OCI-LY7 (cell line): Measurements from ENCODE around the gene ARHGAP33. TPM values are rescaled to one million over a fixed set of nuclear protein-coding genes. Genes with fewer than 3 reads are reported as not detected.
A peak's percentile ranks its signal among the peaks of the same experiment; 100 is the strongest.

ENCODE experiments used
- BruUV-seq: library from RNA; stranded (reverse); fragments of 400-500 nt; replicated peaks from 2 replicates; lab custom pipeline; 2021; lab: Mats Ljungman, UMichigan
- CTCF ChIA-PET: fragments of 300-600 bp; sonication (Branson Sonifier 250); formaldehyde crosslinking; loops from one replicate; lab custom pipeline; 2022; ENCODE audit warnings: antibody characterized with exemption; ENCODE audit not compliant: unreplicated experiment; lab: Charles Lee
- POLR2A ChIA-PET: fragments of 300-600 bp; sonication (Branson Sonifier 250); formaldehyde crosslinking; loops from one replicate; lab custom pipeline; 2022; ENCODE audit warnings: antibody characterized with exemption; lab: Charles Lee
- DNase-seq: peaks from one replicate; pipeline ENCODE4 v3.0.0-alpha.2; 2015; ENCODE audit warnings: low spot score
- H2AFZ ChIP-seq: fragments of 200-600 bp; sonication (generic), shearing (Covaris generic); 2 replicates; pipeline ENCODE4 v1.6.1; 2014; ENCODE audit warnings: mild to moderate bottlenecking, antibody characterized with exemption, low read length, moderate library complexity
- H3K27ac ChIP-seq: fragments of 200-600 bp; sonication (generic); 2 replicates; pipeline ENCODE4 v1.5.1; 2014; ENCODE audit warnings: mixed run types, low read depth, mild to moderate bottlenecking, moderate library complexity, low read length, inconsistent platforms; ENCODE audit not compliant: poor library complexity, severe bottlenecking
- H3K36me3 ChIP-seq: fragments of 200-600 bp; sonication (generic); 2 replicates; pipeline ENCODE4 v1.6.1; 2014; ENCODE audit warnings: mild to moderate bottlenecking, antibody characterized with exemption, low read length, moderate library complexity, mixed read lengths; ENCODE audit not compliant: insufficient read depth
- H3K4me1 ChIP-seq: fragments of 200-600 bp; sonication (generic); 2 replicates; pipeline ENCODE4 v1.5.1; 2014; ENCODE audit warnings: mild to moderate bottlenecking, low read length; ENCODE audit not compliant: insufficient read depth, poor library complexity, severe bottlenecking
- H3K4me2 ChIP-seq: fragments of 200-600 bp; sonication (generic); 2 replicates; pipeline ENCODE4 v1.6.1; 2014; ENCODE audit warnings: mild to moderate bottlenecking, low read length
- H3K4me3 ChIP-seq: fragments of 200-600 bp; sonication (generic); 2 replicates; pipeline ENCODE4 v1.5.1; 2014; ENCODE audit warnings: mild to moderate bottlenecking, low read depth, low read length; ENCODE audit not compliant: poor library complexity, severe bottlenecking
- H3K79me2 ChIP-seq: fragments of 200-600 bp; sonication (generic); 2 replicates; pipeline ENCODE4 v1.6.1; 2016; ENCODE audit warnings: low read depth, mild to moderate bottlenecking, low read length, moderate library complexity, mixed read lengths; ENCODE audit not compliant: insufficient read depth
- H3K9me2 ChIP-seq: fragments of 200-600 bp; sonication (generic); 2 replicates; pipeline ENCODE4 v1.6.1; 2016; ENCODE audit warnings: mild to moderate bottlenecking, low read length, mixed read lengths; ENCODE audit not compliant: insufficient read depth
- H3K9me3 ChIP-seq: fragments of 200-600 bp; sonication (generic); 2 replicates; pipeline ENCODE4 v1.6.1; 2014; ENCODE audit warnings: mild to moderate bottlenecking, mixed run types, low read length, mixed read lengths
- H4K20me1 ChIP-seq: fragments of 200-600 bp; sonication (generic); 2 replicates; pipeline ENCODE4 v1.6.1; 2014; ENCODE audit warnings: mild to moderate bottlenecking, antibody characterized with exemption, low read length, moderate library complexity, mixed read lengths; ENCODE audit not compliant: insufficient read depth
- CTCF ChIP-seq: fragments of 200-600 bp; sonication (generic); conservative IDR thresholded peaks from 2 replicates; pipeline ENCODE4 v1.5.1; 2014; ENCODE audit warnings: mild to moderate bottlenecking, antibody characterized with exemption, low read length, moderate library complexity, mixed read lengths
- EZH2phosphoT487 ChIP-seq: fragments of 200-600 bp; sonication (generic); IDR thresholded peaks from 2 replicates; pipeline ENCODE4 v1.6.1; 2018; ENCODE audit warnings: low read depth, borderline replicate concordance, mild to moderate bottlenecking, mixed run types, antibody characterized with exemption, low read length, moderate library complexity, mixed read lengths
- intact Hi-C: fragments of 100-400 bp; cut with micrococcal nuclease; formaldehyde crosslinking; loops from one replicate; pipeline ENCODE4 v1.10.0; 2022; ENCODE audit not compliant: unreplicated experiment
- total RNA-seq, 2 experiments: library from RNA; depleted of rRNA in 1 of 2; stranded (reverse); fragments of >200 nt in 1 of 2; shearing (Covaris generic) in 1 of 2; gene quantifications; 2 replicates each; pipeline ENCODE4 v1.2.3, GENCODE V29; 2014 to 2022

Gene ARHGAP33
- total RNA-seq, 2 experiments from 2014 or later: 15.1 to 94.6 TPM

- H3K36me3 ChIP-seq: no peaks in the 10 kb centered on the region
- TF ChIP-seq EZH2phosphoT487 (no peak), CTCF (no peak)
- no peaks in the 10 kb centered on the region for H3K4me1 ChIP-seq
- intact Hi-C loops: no loop called here
- H3K9me2 ChIP-seq: no peaks in the 10 kb centered on the region
- DNase-seq: no peak
- no peak overlapping the region for H3K4me3 ChIP-seq
- TSS peak; percentile 85 for BruUV-seq
- H3K79me2 ChIP-seq: no peaks in the 10 kb centered on the region
- CTCF ChIA-PET: no interaction called here
- no peak overlapping the region for H2AFZ ChIP-seq
- H3K4me2 ChIP-seq: no peak overlapping the region
- H3K27ac ChIP-seq: no peak overlapping the region
- no peaks in the 10 kb centered on the region for H3K9me3 ChIP-seq
- no peaks in the 10 kb centered on the region for H4K20me1 ChIP-seq
- POLR2A ChIA-PET: no interaction called here
Measured at GRCh38 chr19:35788205-35788960, 13.0 kb downstream of the ARHGAP33 start.

- ChIA-PET CTCF (no interaction called here), POLR2A (interaction anchor here (0.6 to 1.0 kb wide), 2 partner anchors 9 to 45 kb away, joined by 3 read pairs; no protein-coding TSS in a partner anchor)
- H3K9me2 ChIP-seq: no peaks in the 10 kb centered on the region
- no peaks in the 10 kb centered on the region for H4K20me1 ChIP-seq
- H3K4me3 ChIP-seq: no peak overlapping the region
- no peaks in the 10 kb centered on the region for H3K4me1 ChIP-seq
- H3K9me3 ChIP-seq: no peaks in the 10 kb centered on the region
- no peak overlapping the region for H2AFZ ChIP-seq
- no TSS peak for BruUV-seq
- no peaks in the 10 kb centered on the region for H3K79me2 ChIP-seq
- DNase-seq: no peak
- no peak overlapping the region for H3K4me2 ChIP-seq
- no peak overlapping the region for H3K27ac ChIP-seq
- intact Hi-C loops: no loop called here
- H3K36me3 ChIP-seq: no peaks in the 10 kb centered on the region
- TF ChIP-seq EZH2phosphoT487: no peak
- no peak for TF ChIP-seq CTCF
Measured at GRCh38 chr19:35789195-35789977, 14.0 kb downstream of the ARHGAP33 start.
